ENCODE measurements around the gene MYO10.
"Not testable (repeated sequence)": the region's sequence is repeated elsewhere in the genome, so short reads cannot be mapped to it uniquely, and the experiment has no call there.

MYO10 gene

DNA sequence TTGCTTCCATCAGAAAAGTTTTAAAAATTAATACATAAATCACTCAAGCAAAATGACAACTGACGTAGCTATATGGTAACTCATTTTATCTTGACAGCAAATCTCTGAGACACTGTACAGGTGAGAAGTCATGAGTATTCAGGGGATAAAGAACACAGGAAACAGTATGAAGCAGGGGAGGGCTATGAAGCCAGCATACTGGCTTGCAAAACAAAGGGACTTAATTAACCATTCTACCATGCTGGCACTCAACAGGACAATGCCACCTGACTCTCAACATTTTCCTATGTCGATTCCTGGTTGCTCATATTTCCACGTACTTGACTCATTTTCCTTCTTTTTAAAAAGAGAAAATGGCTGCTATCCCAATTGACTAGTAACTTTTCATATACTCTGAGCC is 167.9 kb downstream of the MYO10 start:
- Histone ChIP-seq H3K4me2 (ENCODE audit: low read length) (no peak overlapping the region), H2AFZ (ENCODE audit: low read depth, low read length) (no peak overlapping the region), H3K79me2 (ENCODE audit: low read length) (no peaks in the 10 kb centered on the region), H3K27me3 (ENCODE audit: low read depth, low read length) (no peaks in the 10 kb centered on the region), H3K4me1 (ENCODE audit: low read length) (no peaks in the 10 kb centered on the region), H4K20me1 (ENCODE audit: insufficient read depth, low read length) (no peaks in the 10 kb centered on the region), H3K9me3 (ENCODE audit: insufficient read depth, low read length) (no peaks in the 10 kb centered on the region), H3K27ac (ENCODE audit: low read length) (no peak overlapping the region), H3K4me3 (ENCODE audit: low read length) (no peak overlapping the region), H3K9ac (ENCODE audit: low read length) (no peak overlapping the region), H3K36me3 (replicated peaks; ENCODE audit: low read depth, low read length) (no peaks in the 10 kb centered on the region)
- TF ChIP-seq, protein P1, sequence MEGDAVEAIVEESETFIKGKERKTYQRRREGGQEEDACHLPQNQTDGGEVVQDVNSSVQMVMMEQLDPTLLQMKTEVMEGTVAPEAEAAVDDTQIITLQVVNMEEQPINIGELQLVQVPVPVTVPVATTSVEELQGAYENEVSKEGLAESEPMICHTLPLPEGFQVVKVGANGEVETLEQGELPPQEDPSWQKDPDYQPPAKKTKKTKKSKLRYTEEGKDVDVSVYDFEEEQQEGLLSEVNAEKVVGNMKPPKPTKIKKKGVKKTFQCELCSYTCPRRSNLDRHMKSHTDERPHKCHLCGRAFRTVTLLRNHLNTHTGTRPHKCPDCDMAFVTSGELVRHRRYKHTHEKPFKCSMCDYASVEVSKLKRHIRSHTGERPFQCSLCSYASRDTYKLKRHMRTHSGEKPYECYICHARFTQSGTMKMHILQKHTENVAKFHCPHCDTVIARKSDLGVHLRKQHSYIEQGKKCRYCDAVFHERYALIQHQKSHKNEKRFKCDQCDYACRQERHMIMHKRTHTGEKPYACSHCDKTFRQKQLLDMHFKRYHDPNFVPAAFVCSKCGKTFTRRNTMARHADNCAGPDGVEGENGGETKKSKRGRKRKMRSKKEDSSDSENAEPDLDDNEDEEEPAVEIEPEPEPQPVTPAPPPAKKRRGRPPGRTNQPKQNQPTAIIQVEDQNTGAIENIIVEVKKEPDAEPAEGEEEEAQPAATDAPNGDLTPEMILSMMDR (IDR thresholded peaks at IDR 0.05; ENCODE audit: low read depth, low read length) = no peak
- TF ChIP-seq EZH2phosphoT487 (IDR thresholded peaks at IDR 0.05; ENCODE audit: low read depth) = no peak

DNA sequence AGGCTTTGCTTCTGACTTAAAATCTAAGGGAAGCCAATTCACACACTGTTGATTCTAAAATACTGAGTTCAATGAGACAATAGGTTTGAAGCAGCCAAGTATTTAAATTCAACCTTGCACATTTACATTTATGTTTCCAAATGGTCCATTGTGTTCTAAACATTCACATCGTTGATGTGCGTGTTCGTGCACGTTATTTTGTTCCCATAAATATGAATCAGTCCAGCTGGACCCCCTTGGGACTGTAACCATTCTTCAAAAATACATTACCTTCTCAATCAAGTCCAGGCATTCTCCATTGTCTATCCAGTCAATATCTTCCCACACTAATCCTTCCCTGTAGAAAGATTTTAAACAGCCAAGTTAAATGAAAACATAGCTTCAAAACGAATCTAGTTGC is 172.9 kb downstream of the MYO10 start:
- Histone ChIP-seq H3K4me3 (ENCODE audit: low read length) (no peak overlapping the region), H3K36me3 (replicated peaks; ENCODE audit: low read depth, low read length) (no peaks in the 10 kb centered on the region), H3K27me3 (ENCODE audit: low read depth, low read length) (no peaks in the 10 kb centered on the region), H2AFZ (ENCODE audit: low read depth, low read length) (no peak overlapping the region), H3K9ac (ENCODE audit: low read length) (no peak overlapping the region), H3K9me3 (ENCODE audit: insufficient read depth, low read length) (no peaks in the 10 kb centered on the region), H4K20me1 (ENCODE audit: insufficient read depth, low read length) (no peaks in the 10 kb centered on the region), H3K4me2 (ENCODE audit: low read length) (no peak overlapping the region), H3K79me2 (ENCODE audit: low read length) (no peaks in the 10 kb centered on the region), H3K27ac (ENCODE audit: low read length) (no peak overlapping the region), H3K4me1 (ENCODE audit: low read length) (peaks cover 19% of the 10 kb centered on the region)
- no peak for TF ChIP-seq EZH2phosphoT487 (IDR thresholded peaks at IDR 0.05; ENCODE audit: low read depth)
- TF ChIP-seq, protein P1 (IDR thresholded peaks at IDR 0.05; ENCODE audit: low read depth, low read length) = no peak

DNA sequence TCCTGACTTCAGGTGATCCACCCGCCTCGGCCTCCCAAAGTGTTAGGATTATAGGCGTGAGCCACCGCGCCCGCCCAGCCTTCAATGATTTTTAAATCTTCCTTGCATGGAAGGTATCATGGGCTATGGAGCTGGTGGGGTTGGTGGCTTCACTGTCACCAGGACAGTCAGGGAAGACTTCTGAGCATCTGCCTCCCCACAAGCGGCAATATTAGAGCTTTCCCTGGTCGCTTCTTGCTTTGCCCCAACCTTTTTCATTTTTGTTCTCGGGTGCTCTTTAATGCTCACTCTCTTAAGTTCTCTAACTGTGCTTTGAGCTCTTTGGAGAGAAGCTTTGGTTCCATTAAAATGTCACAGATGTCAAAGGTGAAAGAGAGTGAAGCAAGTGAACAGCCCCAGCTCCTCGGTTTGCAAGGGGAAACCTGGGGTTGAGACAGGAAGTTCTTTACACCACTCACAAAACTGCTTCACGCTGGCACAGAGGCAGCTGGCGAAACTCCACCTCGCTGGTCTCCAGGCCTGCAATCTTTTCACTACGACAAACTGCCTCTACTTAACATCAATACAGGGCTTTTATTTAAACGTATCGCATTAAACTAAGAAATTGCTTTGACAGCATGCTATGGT is 176.8 kb downstream of the MYO10 start:
- Histone ChIP-seq H3K9me3 (ENCODE audit: insufficient read depth, low read length) (no peaks in the 10 kb centered on the region), H2AFZ (ENCODE audit: low read depth, low read length) (peak overlapping the region; percentile 46; the same call in 1 of the 2 replicates), H3K27ac (ENCODE audit: low read length) (peak overlapping the region; percentile 99), H3K9ac (ENCODE audit: low read length) (peak overlapping the region; percentile 63), H4K20me1 (ENCODE audit: insufficient read depth, low read length) (no peaks in the 10 kb centered on the region), H3K4me2 (ENCODE audit: low read length) (peak overlapping the region; percentile 70), H3K36me3 (replicated peaks; ENCODE audit: low read depth, low read length) (no peaks in the 10 kb centered on the region), H3K79me2 (ENCODE audit: low read length) (no peaks in the 10 kb centered on the region), H3K4me3 (ENCODE audit: low read length) (0 out of 2 replicates have a peak overlapping the region, but pooled peaks have one; percentile 31), H3K4me1 (ENCODE audit: low read length) (peaks cover 32% of the 10 kb centered on the region), H3K27me3 (ENCODE audit: low read depth, low read length) (no peaks in the 10 kb centered on the region)
- TF ChIP-seq EZH2phosphoT487 (IDR thresholded peaks at IDR 0.05; ENCODE audit: low read depth) = no peak
- TF ChIP-seq, protein P1 (IDR thresholded peaks at IDR 0.05; ENCODE audit: low read depth, low read length) = no peak

DNA sequence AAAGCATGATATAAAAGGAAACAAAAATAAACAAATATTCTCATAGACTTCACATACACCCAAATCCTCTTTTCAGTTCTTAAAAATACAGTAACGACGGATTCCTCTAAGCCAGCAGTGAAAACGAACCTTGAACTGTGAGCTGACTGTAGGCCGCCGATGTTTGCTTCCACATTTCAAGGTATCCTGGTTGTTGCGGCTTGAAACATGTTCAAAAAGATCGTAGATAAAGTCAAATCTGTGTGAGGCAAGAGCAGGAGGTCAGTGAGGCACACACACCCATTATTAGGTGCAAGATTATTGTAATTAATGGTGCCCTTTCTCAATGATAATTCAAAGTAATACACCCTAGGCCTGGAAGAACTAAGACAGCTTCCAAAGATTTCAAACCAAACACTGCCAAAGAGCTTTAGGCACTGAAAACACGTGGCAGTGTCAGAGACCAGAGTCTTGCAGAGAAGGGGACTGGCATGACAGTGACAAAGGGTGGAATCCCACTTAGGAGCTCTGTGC is 178.0 kb downstream of the MYO10 start:
- Histone ChIP-seq H3K79me2 (ENCODE audit: low read length) (no peaks in the 10 kb centered on the region), H2AFZ (ENCODE audit: low read depth, low read length) (peak overlapping the region; percentile 60), H3K4me1 (ENCODE audit: low read length) (peaks cover 32% of the 10 kb centered on the region), H3K27me3 (ENCODE audit: low read depth, low read length) (no peaks in the 10 kb centered on the region), H3K9ac (ENCODE audit: low read length) (peak overlapping the region; percentile 63), H3K27ac (ENCODE audit: low read length) (peak overlapping the region; percentile 99), H4K20me1 (ENCODE audit: insufficient read depth, low read length) (no peaks in the 10 kb centered on the region), H3K36me3 (replicated peaks; ENCODE audit: low read depth, low read length) (no peaks in the 10 kb centered on the region), H3K4me2 (ENCODE audit: low read length) (peak overlapping the region; percentile 52), H3K9me3 (ENCODE audit: insufficient read depth, low read length) (no peaks in the 10 kb centered on the region), H3K4me3 (ENCODE audit: low read length) (no peak overlapping the region)
- TF ChIP-seq EZH2phosphoT487 (IDR thresholded peaks at IDR 0.05; ENCODE audit: low read depth) = no peak
- TF ChIP-seq, protein P1 (IDR thresholded peaks at IDR 0.05; ENCODE audit: low read depth, low read length) = no peak

DNA sequence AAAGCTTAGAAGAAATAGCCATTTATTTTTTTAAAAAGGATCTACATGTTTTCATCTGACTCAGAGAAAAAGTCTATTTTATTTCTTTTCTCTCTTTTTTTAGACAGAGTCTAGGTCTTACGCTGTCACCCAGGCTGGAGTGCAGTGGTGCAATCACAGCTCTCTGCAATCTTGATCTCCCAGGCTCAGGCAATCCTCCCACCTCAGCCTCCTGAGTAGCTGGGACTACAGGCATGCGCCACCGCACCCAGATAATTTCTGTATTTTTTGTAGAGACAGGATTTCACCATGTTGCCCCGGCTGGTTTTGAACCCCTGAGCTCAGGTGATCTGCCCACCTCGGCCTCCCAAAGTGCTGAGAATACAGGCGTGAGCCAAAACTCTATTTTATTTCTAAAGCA is 178.5 kb downstream of the MYO10 start:
- H3K79me2 ChIP-seq (ENCODE audit: low read length); H3K4me3 ChIP-seq (ENCODE audit: low read length); H3K9me3 ChIP-seq (ENCODE audit: insufficient read depth, low read length); H3K36me3 ChIP-seq (replicated peaks; ENCODE audit: low read depth, low read length); H3K27me3 ChIP-seq (ENCODE audit: low read depth, low read length); H4K20me1 ChIP-seq (ENCODE audit: insufficient read depth, low read length): not testable (repeated sequence)
- peak overlapping the region; percentile 52 for H3K4me2 ChIP-seq (ENCODE audit: low read length)
- H2AFZ ChIP-seq (ENCODE audit: low read depth, low read length) = peak overlapping the region; percentile 60
- peaks cover 32% of the 10 kb centered on the region for H3K4me1 ChIP-seq (ENCODE audit: low read length)
- peak overlapping the region; percentile 99 for H3K27ac ChIP-seq (ENCODE audit: low read length)
- H3K9ac ChIP-seq (ENCODE audit: low read length) = peak overlapping the region; percentile 63; the same call in 1 of the 2 replicates

Measured in OCI-LY3 (cell line).